HTR-8/SVneo (cell line): Measurements from ENCODE around the gene MYO1E.
A peak's percentile ranks its signal among the peaks of the same experiment; 100 is the strongest.

ENCODE experiments used
- DNase-seq: peaks from one replicate; pipeline ENCODE4 v3.0.0; 2011; ENCODE audit warnings: low spot score, mixed read lengths; ENCODE audit not compliant: insufficient read length
- FAIRE-seq: peaks from 2 replicates; lab custom pipeline; 2011; peaks lifted over from hg19 to GRCh38; lab: Jason Lieb, UNC

The MYO1E gene

GRCh38 chr15:59208613-59209249 lies 163.9 kb downstream of the MYO1E start:
- DNase-seq (no peak), FAIRE-seq (no peak)

- DNase-seq, result no peak
- no peak for FAIRE-seq
Observed at GRCh38 chr15:59206623-59207183, 166.0 kb downstream of the MYO1E start, which contains the start of gene LDHAL6B. TSS of gene LDHAL6B (plus strand) at chr15:59206843. CDS start at chr15:59206941, 98 bp downstream.

GRCh38 chr15:59205839-59206622 lies 166.6 kb downstream of the MYO1E start:
- no peak for DNase-seq
- no peak for FAIRE-seq

GRCh38 chr15:59203657-59204056 lies 169.0 kb downstream of the MYO1E start:
- FAIRE-seq (no peak), DNase-seq (no peak)

- no peak for FAIRE-seq
- DNase-seq, result no peak
Observed at GRCh38 chr15:59203008-59203407, 169.7 kb downstream of the MYO1E start.

- FAIRE-seq, result no peak
- peak; percentile 29 for DNase-seq
Observed at GRCh38 chr15:59200560-59200959, 172.1 kb downstream of the MYO1E start.

GRCh38 chr15:59199626-59200465 lies 172.8 kb downstream of the MYO1E start:
- peak; percentile 20 for FAIRE-seq

GRCh38 chr15:59197454-59197853 lies 175.2 kb downstream of the MYO1E start:
- DNase-seq (no peak), FAIRE-seq (no peak)

More at GRCh38 chr15:59199626-59200465, 172.8 kb downstream of the MYO1E start:
- peak; percentile 67 for DNase-seq

- DNase-seq (no peak), FAIRE-seq (no peak)
Observed at GRCh38 chr15:59196416-59196815, 176.3 kb downstream of the MYO1E start.

- no peak for FAIRE-seq
Observed at GRCh38 chr15:59194639-59195325, 177.9 kb downstream of the MYO1E start.

GRCh38 chr15:59191855-59192237 lies 180.8 kb downstream of the MYO1E start:
- FAIRE-seq, result no peak
- peak; percentile 73 for DNase-seq

More at GRCh38 chr15:59194639-59195325, 177.9 kb downstream of the MYO1E start:
- no peak for DNase-seq

- DNase-seq (no peak), FAIRE-seq (no peak)
Observed at GRCh38 chr15:59190291-59190690, 182.4 kb downstream of the MYO1E start.

GRCh38 chr15:59189241-59189640 lies 183.4 kb downstream of the MYO1E start:
- FAIRE-seq, result no peak

GRCh38 chr15:59186501-59186900 lies 186.2 kb downstream of the MYO1E start:
- DNase-seq (no peak), FAIRE-seq (no peak)

More at GRCh38 chr15:59189241-59189640, 183.4 kb downstream of the MYO1E start:
- DNase-seq, result no peak

- DNase-seq (no peak), FAIRE-seq (no peak)
Observed at GRCh38 chr15:59185725-59186124, 186.9 kb downstream of the MYO1E start.

GRCh38 chr15:59180945-59181600 lies 191.6 kb downstream of the MYO1E start:
- no peak for DNase-seq
- no peak for FAIRE-seq

GRCh38 chr15:59179717-59180116 lies 193.0 kb downstream of the MYO1E start:
- FAIRE-seq (no peak), DNase-seq (no peak)

GRCh38 chr15:59178151-59178695 lies 194.4 kb downstream of the MYO1E start:
- FAIRE-seq, result no peak
- no peak for DNase-seq

GRCh38 chr15:59177317-59177660 lies 195.4 kb downstream of the MYO1E start:
- FAIRE-seq (no peak), DNase-seq (no peak)
